ENCODE measurements around the gene LACTB.
A peak's percentile ranks its signal among the peaks of the same experiment; 100 is the strongest.

LACTB gene

DNA sequence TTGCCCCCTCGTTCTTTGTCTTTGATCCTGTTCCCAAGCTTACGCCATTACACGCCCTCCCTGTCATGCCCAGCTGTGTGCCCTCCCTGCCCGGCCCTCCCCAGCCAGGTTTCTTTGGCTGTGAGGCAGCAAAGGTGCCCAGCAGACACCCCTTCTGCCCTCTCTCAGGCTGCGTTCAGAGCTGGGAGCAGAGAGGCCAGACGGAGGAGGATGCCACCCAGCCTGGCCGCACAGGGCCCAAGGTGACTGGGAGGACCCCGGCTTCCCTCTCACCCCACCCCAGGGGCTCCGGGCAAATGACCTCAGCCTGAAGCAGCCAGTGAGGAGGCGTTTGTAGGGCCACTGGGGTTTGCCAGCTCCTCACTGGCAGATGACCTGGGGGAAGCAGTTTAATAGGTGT is 30.8 kb upstream of the LACTB start:
- Histone ChIP-seq H3K4ac (ENCODE audit: low read depth, low read length) (no peak overlapping the region), H3K27ac (ENCODE audit: low read depth, low read length) (no peak overlapping the region), H3K4me3 (ENCODE audit: low read length) (no peak overlapping the region), H3K4me2 (ENCODE audit: low read length) (no peak overlapping the region), H3K79me1 (ENCODE audit: low read length) (no peaks in the 10 kb centered on the region), H3K18ac (ENCODE audit: low read length) (no peak overlapping the region), H4K8ac (ENCODE audit: low read depth, low read length) (no peak overlapping the region), H4K5ac (ENCODE audit: low read length) (no peak overlapping the region), H3K56ac (ENCODE audit: low read length) (no peak overlapping the region), H3K9ac (ENCODE audit: low read length) (no peak overlapping the region), H2BK15ac (replicated peaks; ENCODE audit: low read depth) (no peak overlapping the region), H2BK5ac (ENCODE audit: low read length) (no peak overlapping the region), H3K23ac (ENCODE audit: low read length) (no peak overlapping the region), H3K36me3 (ENCODE audit: control insufficient read depth, insufficient read depth, low read length) (no peaks in the 10 kb centered on the region), H3K4me1 (ENCODE audit: control insufficient read depth, low read depth, low read length) (peaks cover 2% of the 10 kb centered on the region), H2AK5ac (ENCODE audit: low read length) (no peak overlapping the region), H2BK120ac (ENCODE audit: low read depth, low read length) (no peak overlapping the region), H3K79me2 (ENCODE audit: control insufficient read depth, insufficient read depth, low read length) (no peaks in the 10 kb centered on the region), H3K27me3 (ENCODE audit: insufficient read depth, low read length, poor library complexity) (no peaks in the 10 kb centered on the region)
- DNase-seq, result no peak
- whole genome bisulfite sequencing (ENCODE audit: extremely low coverage, insufficient coverage, low lambda C conversion rate), result no CpG with 5 or more reads among the region's 10 CpGs

DNA sequence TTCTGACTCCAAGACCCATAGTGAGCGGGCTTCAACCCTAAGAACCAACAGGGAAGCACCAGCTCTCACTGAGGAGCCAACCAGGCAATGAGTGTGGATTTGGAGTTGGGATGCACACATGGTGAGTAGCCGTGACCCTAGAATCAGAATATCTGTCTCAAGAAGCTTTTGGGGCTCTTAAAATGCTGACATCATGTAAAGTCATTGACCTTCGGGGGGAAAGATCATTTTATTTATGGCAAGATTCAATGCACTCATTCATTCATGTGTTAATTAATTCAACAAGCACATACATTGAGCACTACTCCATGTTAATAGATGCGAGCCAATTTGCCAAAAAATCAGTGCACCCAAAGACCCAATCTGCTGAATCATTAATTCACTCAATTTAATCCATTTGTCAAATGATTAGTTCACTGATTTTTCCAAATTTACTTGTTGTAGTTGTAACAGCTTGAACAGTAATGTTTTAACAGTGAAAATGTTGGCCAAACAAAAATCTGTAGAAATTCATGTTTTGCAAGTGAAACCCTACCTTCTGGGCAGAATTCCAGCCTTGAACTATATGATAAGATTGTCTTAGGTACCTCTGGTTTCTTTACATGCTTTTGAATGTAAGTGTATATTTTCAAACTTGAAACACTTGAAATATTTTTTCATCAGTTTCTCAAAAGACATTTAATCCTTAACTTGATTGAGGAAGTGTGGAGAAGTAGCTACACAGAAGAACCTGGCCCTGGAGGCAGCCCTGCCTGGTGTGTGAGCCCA is 29.8 kb upstream of the LACTB start:
- Histone ChIP-seq H3K4me1 (ENCODE audit: control insufficient read depth, low read depth, low read length) (peaks cover 2% of the 10 kb centered on the region), H3K79me1 (ENCODE audit: low read length) (no peaks in the 10 kb centered on the region), H2AK5ac (ENCODE audit: low read length) (no peak overlapping the region), H3K23ac (ENCODE audit: low read length) (no peak overlapping the region), H2BK5ac (ENCODE audit: low read length) (no peak overlapping the region), H3K4ac (ENCODE audit: low read depth, low read length) (no peak overlapping the region), H3K4me2 (ENCODE audit: low read length) (no peak overlapping the region), H4K8ac (ENCODE audit: low read depth, low read length) (no peak overlapping the region), H3K27ac (ENCODE audit: low read depth, low read length) (no peak overlapping the region), H3K27me3 (ENCODE audit: insufficient read depth, low read length, poor library complexity) (no peaks in the 10 kb centered on the region), H2BK120ac (ENCODE audit: low read depth, low read length) (no peak overlapping the region), H3K18ac (ENCODE audit: low read length) (no peak overlapping the region), H4K5ac (ENCODE audit: low read length) (no peak overlapping the region), H3K56ac (ENCODE audit: low read length) (no peak overlapping the region), H2BK15ac (replicated peaks; ENCODE audit: low read depth) (no peak overlapping the region), H3K36me3 (ENCODE audit: control insufficient read depth, insufficient read depth, low read length) (no peaks in the 10 kb centered on the region), H3K9ac (ENCODE audit: low read length) (no peak overlapping the region), H3K4me3 (ENCODE audit: low read length) (no peak overlapping the region), H3K79me2 (ENCODE audit: control insufficient read depth, insufficient read depth, low read length) (no peaks in the 10 kb centered on the region)
- DNase-seq, result no peak
- no CpG with 5 or more reads among the region's 4 CpGs for WGBS (ENCODE audit: extremely low coverage, insufficient coverage, low lambda C conversion rate)

DNA sequence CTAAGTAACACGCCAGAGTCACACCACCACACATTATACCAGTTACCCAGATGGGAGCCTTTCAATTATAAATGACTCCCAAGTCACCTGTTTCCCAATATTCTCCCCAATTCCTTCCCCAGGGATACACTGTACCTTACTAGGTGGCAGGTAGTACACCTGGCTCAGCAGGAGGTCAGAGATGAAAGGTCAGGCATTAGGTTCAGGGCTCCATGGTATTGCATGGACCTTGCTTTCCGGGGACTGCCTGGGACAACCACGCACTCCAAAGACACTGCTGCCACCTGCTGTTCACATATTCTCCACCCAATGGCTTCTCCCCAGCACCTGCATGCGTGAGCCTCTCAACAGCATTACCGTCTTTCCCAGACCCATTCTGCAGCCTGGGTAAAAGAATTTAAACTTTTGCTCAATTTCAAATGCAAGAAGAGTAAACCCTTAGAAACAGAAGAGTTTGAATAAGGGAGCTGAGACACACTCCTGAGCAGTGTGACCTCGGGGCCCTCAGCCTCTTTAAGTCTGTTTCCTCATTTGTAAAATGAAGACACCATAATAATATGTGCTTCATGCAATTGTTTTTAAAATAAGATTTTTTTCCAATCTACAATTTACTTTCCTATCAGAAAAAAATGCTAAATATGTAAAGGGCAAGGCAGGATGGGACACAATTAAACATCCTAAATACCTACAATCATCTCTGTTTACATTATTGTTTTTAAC is 28.0 kb upstream of the LACTB start:
- Histone ChIP-seq H4K5ac (ENCODE audit: low read length) (no peak overlapping the region), H3K27ac (ENCODE audit: low read depth, low read length) (no peak overlapping the region), H3K56ac (ENCODE audit: low read length) (no peak overlapping the region), H2BK120ac (ENCODE audit: low read depth, low read length) (no peak overlapping the region), H4K8ac (ENCODE audit: low read depth, low read length) (no peak overlapping the region), H3K79me2 (ENCODE audit: control insufficient read depth, insufficient read depth, low read length) (no peaks in the 10 kb centered on the region), H3K79me1 (ENCODE audit: low read length) (no peaks in the 10 kb centered on the region), H3K4me3 (ENCODE audit: low read length) (no peak overlapping the region), H2AK5ac (ENCODE audit: low read length) (no peak overlapping the region), H2BK5ac (ENCODE audit: low read length) (no peak overlapping the region), H2BK15ac (replicated peaks; ENCODE audit: low read depth) (no peak overlapping the region), H3K27me3 (ENCODE audit: insufficient read depth, low read length, poor library complexity) (no peaks in the 10 kb centered on the region), H3K36me3 (ENCODE audit: control insufficient read depth, insufficient read depth, low read length) (no peaks in the 10 kb centered on the region), H3K23ac (ENCODE audit: low read length) (no peak overlapping the region), H3K4me1 (ENCODE audit: control insufficient read depth, low read depth, low read length) (peaks cover 2% of the 10 kb centered on the region), H3K4me2 (ENCODE audit: low read length) (no peak overlapping the region), H3K9ac (ENCODE audit: low read length) (no peak overlapping the region), H3K18ac (ENCODE audit: low read length) (no peak overlapping the region), H3K4ac (ENCODE audit: low read depth, low read length) (no peak overlapping the region)
- DNase-seq, result peak; percentile 87
- WGBS (ENCODE audit: extremely low coverage, insufficient coverage, low lambda C conversion rate), result no CpG with 5 or more reads among the region's 6 CpGs

DNA sequence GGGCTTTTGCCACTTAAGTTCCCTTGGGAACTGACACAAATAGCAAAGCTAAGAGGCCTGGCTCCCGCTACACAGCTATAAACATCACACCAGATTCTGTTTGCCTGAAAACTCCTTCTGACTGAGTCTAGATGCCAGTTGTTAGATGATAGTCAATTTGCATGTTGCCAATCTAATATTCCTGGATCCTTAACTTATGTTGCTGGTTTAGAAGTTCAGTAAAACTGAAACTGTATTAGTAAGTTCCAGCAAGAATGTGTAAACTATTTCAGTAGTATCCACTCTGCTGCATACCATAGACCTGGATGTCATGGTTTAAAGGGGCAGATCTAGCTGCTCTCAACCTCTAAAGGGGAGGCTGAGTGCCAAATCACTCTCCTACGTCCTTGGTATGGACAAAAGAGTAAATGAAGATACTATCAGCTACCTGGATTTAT is 27.1 kb upstream of the LACTB start:
- Histone ChIP-seq H3K4me3 (ENCODE audit: low read length) (no peak overlapping the region), H4K5ac (ENCODE audit: low read length) (no peak overlapping the region), H3K36me3 (ENCODE audit: control insufficient read depth, insufficient read depth, low read length) (no peaks in the 10 kb centered on the region), H3K9ac (ENCODE audit: low read length) (no peak overlapping the region), H2AK5ac (ENCODE audit: low read length) (no peak overlapping the region), H2BK15ac (replicated peaks; ENCODE audit: low read depth) (no peak overlapping the region), H3K56ac (ENCODE audit: low read length) (no peak overlapping the region), H3K4ac (ENCODE audit: low read depth, low read length) (no peak overlapping the region), H3K79me2 (ENCODE audit: control insufficient read depth, insufficient read depth, low read length) (no peaks in the 10 kb centered on the region), H3K18ac (ENCODE audit: low read length) (no peak overlapping the region), H3K4me1 (ENCODE audit: control insufficient read depth, low read depth, low read length) (no peaks in the 10 kb centered on the region), H2BK5ac (ENCODE audit: low read length) (no peak overlapping the region), H3K23ac (ENCODE audit: low read length) (no peak overlapping the region), H2BK120ac (ENCODE audit: low read depth, low read length) (no peak overlapping the region), H3K27ac (ENCODE audit: low read depth, low read length) (no peak overlapping the region), H3K27me3 (ENCODE audit: insufficient read depth, low read length, poor library complexity) (no peaks in the 10 kb centered on the region), H3K4me2 (ENCODE audit: low read length) (no peak overlapping the region), H4K8ac (ENCODE audit: low read depth, low read length) (no peak overlapping the region), H3K79me1 (ENCODE audit: low read length) (no peaks in the 10 kb centered on the region)
- peak; percentile 59 for DNase-seq
- no CpG with 5 or more reads among the region's 2 CpGs for WGBS (ENCODE audit: extremely low coverage, insufficient coverage, low lambda C conversion rate)

DNA sequence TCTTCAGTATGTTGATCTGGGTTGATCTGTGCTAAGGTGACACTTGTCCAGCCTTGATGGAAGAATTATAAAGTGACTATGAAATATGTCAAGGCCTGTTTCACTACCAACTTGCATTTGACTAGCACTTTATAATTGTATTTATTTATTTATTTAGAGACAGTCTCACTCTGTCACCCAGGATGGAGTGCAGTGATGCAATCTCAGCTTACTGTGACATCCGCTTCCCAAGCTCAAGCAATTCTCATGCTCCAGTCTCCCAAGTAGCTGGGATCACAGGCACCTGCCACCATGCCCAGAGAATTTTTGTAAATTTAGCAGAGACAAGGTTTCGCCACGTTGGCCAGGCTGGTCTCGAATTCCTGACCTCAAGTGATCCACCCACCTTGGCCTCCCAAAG is 25.5 kb upstream of the LACTB start:
- WGBS (ENCODE audit: extremely low coverage, insufficient coverage, low lambda C conversion rate), result no CpG with 5 or more reads among the region's 4 CpGs
- H2BK120ac ChIP-seq (ENCODE audit: low read depth, low read length), result no peak overlapping the region

More for the DNA sequence above, 25.5 kb upstream of the LACTB start:
- no peak overlapping the region for H3K56ac ChIP-seq (ENCODE audit: low read length)
- H3K18ac ChIP-seq (ENCODE audit: low read length), result no peak overlapping the region
- H3K4me2 ChIP-seq (ENCODE audit: low read length), result no peak overlapping the region
- H3K9ac ChIP-seq (ENCODE audit: low read length), result no peak overlapping the region
- no peak overlapping the region for H3K27ac ChIP-seq (ENCODE audit: low read depth, low read length)
- no peaks in the 10 kb centered on the region for H3K27me3 ChIP-seq (ENCODE audit: insufficient read depth, low read length, poor library complexity)
- H3K4me3 ChIP-seq (ENCODE audit: low read length), result no peak overlapping the region
- DNase-seq, result no peak
- H2AK5ac ChIP-seq (ENCODE audit: low read length), result no peak overlapping the region
- no peak overlapping the region for H2BK15ac ChIP-seq (replicated peaks; ENCODE audit: low read depth)
- H2BK5ac ChIP-seq (ENCODE audit: low read length), result no peak overlapping the region
- H3K23ac ChIP-seq (ENCODE audit: low read length), result no peak overlapping the region
- no peak overlapping the region for H4K8ac ChIP-seq (ENCODE audit: low read depth, low read length)
- no peaks in the 10 kb centered on the region for H3K79me1 ChIP-seq (ENCODE audit: low read length)
- H3K79me2 ChIP-seq (ENCODE audit: control insufficient read depth, insufficient read depth, low read length), result no peaks in the 10 kb centered on the region
- no peaks in the 10 kb centered on the region for H3K36me3 ChIP-seq (ENCODE audit: control insufficient read depth, insufficient read depth, low read length)
- H3K4ac ChIP-seq (ENCODE audit: low read depth, low read length), result no peak overlapping the region
- H3K4me1 ChIP-seq (ENCODE audit: control insufficient read depth, low read depth, low read length), result no peaks in the 10 kb centered on the region
- no peak overlapping the region for H4K5ac ChIP-seq (ENCODE audit: low read length)

Data from mesendoderm (in vitro differentiated cells).